HepG2 (cell line): ENCODE results near the gene GATD1. TPM values are rescaled to one million over a fixed set of nuclear protein-coding genes. Genes with fewer than 3 reads are reported as not detected.
A peak's percentile ranks its signal among the peaks of the same experiment; 100 is the strongest.

Experiments used
- ATAC-seq: fragments of 200-7000 bp; cut with Tn5 transposase; 3 replicates; pipeline ENCODE4 v1.9.1; 2020; ENCODE audit warnings: mild to moderate bottlenecking, moderate library complexity
- BruUV-seq: library from RNA; stranded (reverse); fragments of 400-500 nt; replicated peaks from 2 replicates; lab custom pipeline; 2021; lab: Mats Ljungman, UMichigan
- CTCF ChIA-PET: fragments of 300-600 bp; formaldehyde crosslinking; extraction: SDS; loops from one replicate; lab custom pipeline; 2021; ENCODE audit warnings: low total read pairs, inconsistent platforms, low intra/inter-chr PET ratio; lab: Yijun Ruan, JAX
- POLR2A ChIA-PET: fragments of 350-600 bp; sonication (Branson Sonifier 250); formaldehyde crosslinking; loops from one replicate; lab custom pipeline; 2020; ENCODE audit warnings: antibody characterized with exemption, inconsistent platforms; lab: Yijun Ruan, JAX
- DNase-seq: peaks from one replicate; pipeline ENCODE4 v3.0.0-alpha.2; 2015; ENCODE audit warnings: low spot score
- FAIRE-seq: peaks from 3 replicates; lab custom pipeline; 2011; peaks lifted over from hg19 to GRCh38; lab: Jason Lieb, UNC
- H2AFZ ChIP-seq: one replicate; pipeline ENCODE4 v1.6.1; 2011; ENCODE audit warnings: low read length, inconsistent platforms
- H3K27ac ChIP-seq: fragments of 300-600 bp; 3 replicates; pipeline ENCODE4 v1.8.0; 2011; ENCODE audit warnings: mixed run types, mild to moderate bottlenecking, mixed read lengths, low read length, inconsistent platforms; ENCODE audit not compliant: insufficient read depth; ENCODE audit errors: extremely low read length
- H3K27me3 ChIP-seq, 2 experiments: fragments of 200-600 bp in 1 of 2; 2 replicates in 1 of 2; 3 replicates in 1 of 2; pipeline versions ENCODE4 v1.6.0 to v1.8.0; 2011; ENCODE audit warnings: low read length in 2 of 2, mild to moderate bottlenecking in 2 of 2, moderate library complexity in 2 of 2, inconsistent platforms in 1 of 2; ENCODE audit not compliant: insufficient read depth in 2 of 2, control insufficient read depth in 1 of 2
- H3K36me3 ChIP-seq, 2 experiments: fragments of 200-600 bp in 1 of 2; replicated peaks in 1 of 2; 2 replicates in 1 of 2; 3 replicates in 1 of 2; pipeline versions ENCODE4 v1.5.1 to v1.8.0; 2011; ENCODE audit warnings: low read length in 2 of 2, inconsistent platforms in 1 of 2; ENCODE audit not compliant: insufficient read depth in 2 of 2, control insufficient read depth in 1 of 2
- H3K4me1 ChIP-seq: 2 replicates; pipeline ENCODE4 v1.5.1; 2012; ENCODE audit warnings: low read length, inconsistent platforms; ENCODE audit not compliant: insufficient read depth
- H3K4me2 ChIP-seq: 2 replicates; pipeline ENCODE4 v1.6.0; 2011; ENCODE audit warnings: low read depth, low read length, inconsistent platforms
- H3K4me3 ChIP-seq, 3 experiments: fragments of 200-600 bp in 1 of 3; sonication (generic), shearing (Covaris generic) in 1 of 3; replicated peaks in 1 of 3; 2 replicates each; pipeline ENCODE4 v1.5.1; 2011 to 2016; ENCODE audit warnings: low read length in 3 of 3, inconsistent platforms in 2 of 3, low read depth in 2 of 3, mild to moderate bottlenecking in 2 of 3, control low read depth in 1 of 3, mixed read lengths in 1 of 3; ENCODE audit not compliant: insufficient read depth in 1 of 3
- H3K79me2 ChIP-seq: one replicate; pipeline ENCODE4 v1.6.1; 2011; ENCODE audit warnings: low read length, inconsistent platforms; ENCODE audit not compliant: insufficient read depth
- H3K9ac ChIP-seq: 2 replicates; pipeline ENCODE4 v1.6.0; 2011; ENCODE audit warnings: mild to moderate bottlenecking, low read depth, low read length, inconsistent platforms; ENCODE audit not compliant: insufficient read depth
- H3K9me3 ChIP-seq: 2 replicates; pipeline ENCODE4 v1.5.1; 2012; ENCODE audit warnings: mild to moderate bottlenecking, low read length
- H4K20me1 ChIP-seq: 2 replicates; pipeline ENCODE4 v1.6.0; 2011; ENCODE audit warnings: inconsistent platforms, mild to moderate bottlenecking, low read length, moderate library complexity; ENCODE audit not compliant: insufficient read depth
- AGO2 ChIP-seq: fragments of 200-400 bp; formaldehyde crosslinking; optimal IDR thresholded peaks from 2 replicates; pipeline ENCODE3; 2017; ENCODE audit warnings: mild to moderate bottlenecking, low read depth, low read length, moderate library complexity
- ATRX ChIP-seq: sonication (generic); formaldehyde crosslinking; IDR thresholded peaks from 2 replicates; pipeline ENCODE4 v1.4.0; 2020; ENCODE audit warnings: missing genetic modification reagents, borderline replicate concordance
- HNRNPL ChIP-seq: fragments of 200-400 bp; formaldehyde crosslinking; IDR thresholded peaks from 2 replicates; pipeline ENCODE4 v1.6.1; 2017; ENCODE audit warnings: mild to moderate bottlenecking, low read depth, low read length
- POLR2A ChIP-seq, 2 experiments: IDR thresholded peaks; 2 replicates each; pipeline ENCODE4 v1.6.1; 2011; ENCODE audit warnings: low read depth in 2 of 2, low read length in 2 of 2, mild to moderate bottlenecking in 1 of 2, moderate library complexity in 1 of 2; ENCODE audit not compliant: insufficient read depth in 1 of 2
- YY1 ChIP-seq: IDR thresholded peaks from 2 replicates; pipeline ENCODE4 v1.6.1; 2011; ENCODE audit warnings: low read length, low read depth, moderate library complexity, mild to moderate bottlenecking; ENCODE audit not compliant: insufficient read depth, insufficient replicate concordance
- ZNF251 ChIP-seq: sonication (generic); formaldehyde crosslinking; IDR thresholded peaks from 2 replicates; pipeline ENCODE4 v1.9.0; 2021; ENCODE audit warnings: mild to moderate bottlenecking, missing genetic modification reagents
- WGBS: methylation state at CpG from one replicate; pipeline ENCODE4 v1.1.6; 2017; ENCODE audit warnings: low lambda C conversion rate; 5-methylcytosine and 5-hydroxymethylcytosine counted together
- in situ Hi-C: cut with HindIII; loops from 2 replicates; pipeline ENCODE4 v1.10.0; 2017; ENCODE audit warnings: low pct_unique_long_range_greater_than_20kb; ENCODE audit not compliant: extremely low pct_ligation_motif_present
- intact Hi-C: fragments of 100-400 bp; cut with micrococcal nuclease; formaldehyde crosslinking; loops from one replicate; pipeline ENCODE4 v1.10.0; 2022; ENCODE audit not compliant: unreplicated experiment
- polyA plus RNA-seq, 8 experiments: library from polyadenylated mRNA; depleted of rRNA in 3 of 8; stranded (reverse) in 7 of 8; unstranded in 1 of 8; fragments of >200 nt; fragmentation: Illumina TruSeq in 4 of 8; extraction: Trizol in 4 of 8; gene quantifications; 2 replicates each; pipeline versions ENCODE4 v1.2.1 to v1.2.3, GENCODE V29; 2011 to 2016; ENCODE audit warnings: low read depth in 4 of 8, missing spikeins in 1 of 8, mixed read lengths in 1 of 8; ENCODE audit not compliant: insufficient read depth in 1 of 8
- total RNA-seq, 5 experiments: library from RNA; depleted of rRNA; stranded (reverse); fragments of >200 nt; fragmentation: Illumina TruSeq; extraction: Trizol; gene quantifications; 2 replicates each; pipeline ENCODE4 v1.2.3, GENCODE V29; 2016; ENCODE audit warnings: low read depth in 1 of 5
- TF ChIP-seq, protein P1 (sequence below): sonication (generic); formaldehyde crosslinking; IDR thresholded peaks from 2 replicates; pipeline ENCODE4 v1.8.0; 2022; ENCODE audit warnings: mild to moderate bottlenecking, missing genetic modification reagents
- TF ChIP-seq, protein P2 (sequence below): sonication (generic); formaldehyde crosslinking; IDR thresholded peaks from 2 replicates; pipeline ENCODE4 v1.4.0; 2020; ENCODE audit warnings: mild to moderate bottlenecking, missing genetic modification reagents
- TF ChIP-seq, protein P3 (sequence below): sonication (generic); formaldehyde crosslinking; IDR thresholded peaks from 2 replicates; pipeline ENCODE4 v1.4.0; 2020; ENCODE audit warnings: missing genetic modification reagents, low read depth, mild to moderate bottlenecking, borderline replicate concordance
- TF ChIP-seq, protein P4 (sequence below): sonication (generic); formaldehyde crosslinking; IDR thresholded peaks from 2 replicates; pipeline ENCODE4 v1.4.0; 2020; ENCODE audit warnings: missing genetic modification reagents, borderline replicate concordance

GATD1 gene
- total and polyA plus RNA-seq, 2 of the 13 experiments (the other 11 are each of a cell fraction or from before 2014, with no cell fraction given), result 31.3 to 60.5 TPM

DNA sequence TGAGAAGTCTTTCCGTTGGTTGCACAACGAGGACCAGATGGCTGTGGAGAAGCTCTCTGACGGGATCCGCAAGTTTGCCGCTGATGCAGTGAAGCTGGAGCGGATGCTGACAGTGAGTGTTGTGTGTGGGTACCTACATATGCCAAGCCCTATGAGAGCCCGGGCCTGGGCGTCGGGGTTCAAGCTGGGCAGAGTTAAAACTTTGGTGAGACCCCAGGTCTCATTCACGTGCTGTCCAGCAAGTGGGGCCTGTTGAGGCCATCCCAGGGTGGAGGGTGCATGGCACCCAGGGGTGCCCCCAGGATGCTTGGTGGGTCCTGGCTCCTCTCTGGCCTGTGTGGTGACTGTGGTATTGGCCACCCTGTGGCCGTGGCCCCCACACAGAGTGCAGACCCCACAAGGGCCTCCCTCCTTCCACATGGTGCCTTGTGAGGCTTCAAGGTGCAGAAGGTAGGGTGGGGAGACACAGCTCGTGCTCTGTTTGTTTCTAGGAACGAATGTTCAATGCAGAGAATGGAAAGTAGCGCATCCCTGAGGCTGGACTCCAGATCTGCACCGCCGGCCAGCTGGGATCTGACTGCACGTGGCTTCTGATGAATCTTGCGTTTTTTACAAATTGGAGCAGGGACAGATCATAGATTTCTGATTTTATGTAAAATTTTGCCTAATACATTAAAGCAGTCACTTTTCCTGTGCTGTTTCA lies 12.8 kb downstream of the GATD1 start:
- no TSS peak for BruUV-seq
- CTCF ChIA-PET, result interaction anchor here (1.7 kb wide), 1 partner anchor 36 kb away, joined by 11 read pairs; no protein-coding TSS in a partner anchor
- H3K4me1 ChIP-seq, result no peaks in the 10 kb centered on the region
- H3K9ac ChIP-seq, result no peak overlapping the region
- intact Hi-C loops, result loop anchor here (2.0 kb wide), 1 partner anchor 102 kb away; no protein-coding TSS in a partner anchor
- no peak overlapping the region for H3K4me2 ChIP-seq
- DNase-seq, result no peak
- in situ Hi-C loops, result loop anchor here (5.0 kb wide), 1 partner anchor 102 kb away; no protein-coding TSS in a partner anchor
- H2AFZ ChIP-seq, result no peak overlapping the region
- WGBS, result 94% methylated on average over 14 of the region's 18 CpGs
- peak; percentile 21 for ATAC-seq
- FAIRE-seq, result no peak
- H3K9me3 ChIP-seq, result no peaks in the 10 kb centered on the region
- H3K27me3 ChIP-seq, result no peaks in the 10 kb centered on the region
- H3K27ac ChIP-seq, result no peak overlapping the region
- POLR2A ChIA-PET, result no interaction called here
- no peak overlapping the region for H3K4me3 ChIP-seq
- H3K36me3 ChIP-seq, result peaks cover 20 to 57% of the 10 kb centered on the region in 2 experiments
- H3K79me2 ChIP-seq, result no peaks in the 10 kb centered on the region
- H4K20me1 ChIP-seq, result peaks cover 9% of the 10 kb centered on the region; the same call in 1 of the 2 replicates
- TF ChIP-seq POLR2A (IDR thresholded peaks at IDR 0.05; ENCODE audit: insufficient read depth in 1 of 2, low read depth in 2 of 2, low read length in 2 of 2), result peak in 1 of 2 experiments; percentile 50; a peak in 2 of 4 replicates
- 0 out of 2 replicates have a peak, but pooled peaks have one; percentile 8 for TF ChIP-seq HNRNPL
- no peak for TF ChIP-seq ZNF251 (CRISPR knock-in tag)
- TF ChIP-seq, protein P1, sequence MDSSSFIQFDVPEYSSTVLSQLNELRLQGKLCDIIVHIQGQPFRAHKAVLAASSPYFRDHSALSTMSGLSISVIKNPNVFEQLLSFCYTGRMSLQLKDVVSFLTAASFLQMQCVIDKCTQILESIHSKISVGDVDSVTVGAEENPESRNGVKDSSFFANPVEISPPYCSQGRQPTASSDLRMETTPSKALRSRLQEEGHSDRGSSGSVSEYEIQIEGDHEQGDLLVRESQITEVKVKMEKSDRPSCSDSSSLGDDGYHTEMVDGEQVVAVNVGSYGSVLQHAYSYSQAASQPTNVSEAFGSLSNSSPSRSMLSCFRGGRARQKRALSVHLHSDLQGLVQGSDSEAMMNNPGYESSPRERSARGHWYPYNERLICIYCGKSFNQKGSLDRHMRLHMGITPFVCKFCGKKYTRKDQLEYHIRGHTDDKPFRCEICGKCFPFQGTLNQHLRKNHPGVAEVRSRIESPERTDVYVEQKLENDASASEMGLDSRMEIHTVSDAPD (CRISPR knock-in tag), result no peak
- TF ChIP-seq AGO2, result peak; percentile 33
- TF ChIP-seq ATRX (CRISPR knock-in tag), result no peak
- peak; percentile 8 for TF ChIP-seq YY1
- TF ChIP-seq, protein P2, sequence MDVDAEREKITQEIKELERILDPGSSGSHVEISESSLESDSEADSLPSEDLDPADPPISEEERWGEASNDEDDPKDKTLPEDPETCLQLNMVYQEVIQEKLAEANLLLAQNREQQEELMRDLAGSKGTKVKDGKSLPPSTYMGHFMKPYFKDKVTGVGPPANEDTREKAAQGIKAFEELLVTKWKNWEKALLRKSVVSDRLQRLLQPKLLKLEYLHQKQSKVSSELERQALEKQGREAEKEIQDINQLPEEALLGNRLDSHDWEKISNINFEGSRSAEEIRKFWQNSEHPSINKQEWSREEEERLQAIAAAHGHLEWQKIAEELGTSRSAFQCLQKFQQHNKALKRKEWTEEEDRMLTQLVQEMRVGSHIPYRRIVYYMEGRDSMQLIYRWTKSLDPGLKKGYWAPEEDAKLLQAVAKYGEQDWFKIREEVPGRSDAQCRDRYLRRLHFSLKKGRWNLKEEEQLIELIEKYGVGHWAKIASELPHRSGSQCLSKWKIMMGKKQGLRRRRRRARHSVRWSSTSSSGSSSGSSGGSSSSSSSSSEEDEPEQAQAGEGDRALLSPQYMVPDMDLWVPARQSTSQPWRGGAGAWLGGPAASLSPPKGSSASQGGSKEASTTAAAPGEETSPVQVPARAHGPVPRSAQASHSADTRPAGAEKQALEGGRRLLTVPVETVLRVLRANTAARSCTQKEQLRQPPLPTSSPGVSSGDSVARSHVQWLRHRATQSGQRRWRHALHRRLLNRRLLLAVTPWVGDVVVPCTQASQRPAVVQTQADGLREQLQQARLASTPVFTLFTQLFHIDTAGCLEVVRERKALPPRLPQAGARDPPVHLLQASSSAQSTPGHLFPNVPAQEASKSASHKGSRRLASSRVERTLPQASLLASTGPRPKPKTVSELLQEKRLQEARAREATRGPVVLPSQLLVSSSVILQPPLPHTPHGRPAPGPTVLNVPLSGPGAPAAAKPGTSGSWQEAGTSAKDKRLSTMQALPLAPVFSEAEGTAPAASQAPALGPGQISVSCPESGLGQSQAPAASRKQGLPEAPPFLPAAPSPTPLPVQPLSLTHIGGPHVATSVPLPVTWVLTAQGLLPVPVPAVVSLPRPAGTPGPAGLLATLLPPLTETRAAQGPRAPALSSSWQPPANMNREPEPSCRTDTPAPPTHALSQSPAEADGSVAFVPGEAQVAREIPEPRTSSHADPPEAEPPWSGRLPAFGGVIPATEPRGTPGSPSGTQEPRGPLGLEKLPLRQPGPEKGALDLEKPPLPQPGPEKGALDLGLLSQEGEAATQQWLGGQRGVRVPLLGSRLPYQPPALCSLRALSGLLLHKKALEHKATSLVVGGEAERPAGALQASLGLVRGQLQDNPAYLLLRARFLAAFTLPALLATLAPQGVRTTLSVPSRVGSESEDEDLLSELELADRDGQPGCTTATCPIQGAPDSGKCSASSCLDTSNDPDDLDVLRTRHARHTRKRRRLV (CRISPR knock-in tag), result no peak
- TF ChIP-seq, protein P3, sequence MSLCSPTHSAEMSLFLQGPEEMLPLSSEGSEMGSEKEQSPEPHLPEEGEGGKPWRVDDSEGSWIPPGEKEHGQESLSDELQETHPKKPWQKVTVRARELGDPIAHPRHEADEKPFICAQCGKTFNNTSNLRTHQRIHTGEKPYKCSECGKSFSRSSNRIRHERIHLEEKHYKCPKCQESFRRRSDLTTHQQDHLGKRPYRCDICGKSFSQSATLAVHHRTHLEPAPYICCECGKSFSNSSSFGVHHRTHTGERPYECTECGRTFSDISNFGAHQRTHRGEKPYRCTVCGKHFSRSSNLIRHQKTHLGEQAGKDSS (CRISPR knock-in tag), result no peak
- TF ChIP-seq, protein P4, sequence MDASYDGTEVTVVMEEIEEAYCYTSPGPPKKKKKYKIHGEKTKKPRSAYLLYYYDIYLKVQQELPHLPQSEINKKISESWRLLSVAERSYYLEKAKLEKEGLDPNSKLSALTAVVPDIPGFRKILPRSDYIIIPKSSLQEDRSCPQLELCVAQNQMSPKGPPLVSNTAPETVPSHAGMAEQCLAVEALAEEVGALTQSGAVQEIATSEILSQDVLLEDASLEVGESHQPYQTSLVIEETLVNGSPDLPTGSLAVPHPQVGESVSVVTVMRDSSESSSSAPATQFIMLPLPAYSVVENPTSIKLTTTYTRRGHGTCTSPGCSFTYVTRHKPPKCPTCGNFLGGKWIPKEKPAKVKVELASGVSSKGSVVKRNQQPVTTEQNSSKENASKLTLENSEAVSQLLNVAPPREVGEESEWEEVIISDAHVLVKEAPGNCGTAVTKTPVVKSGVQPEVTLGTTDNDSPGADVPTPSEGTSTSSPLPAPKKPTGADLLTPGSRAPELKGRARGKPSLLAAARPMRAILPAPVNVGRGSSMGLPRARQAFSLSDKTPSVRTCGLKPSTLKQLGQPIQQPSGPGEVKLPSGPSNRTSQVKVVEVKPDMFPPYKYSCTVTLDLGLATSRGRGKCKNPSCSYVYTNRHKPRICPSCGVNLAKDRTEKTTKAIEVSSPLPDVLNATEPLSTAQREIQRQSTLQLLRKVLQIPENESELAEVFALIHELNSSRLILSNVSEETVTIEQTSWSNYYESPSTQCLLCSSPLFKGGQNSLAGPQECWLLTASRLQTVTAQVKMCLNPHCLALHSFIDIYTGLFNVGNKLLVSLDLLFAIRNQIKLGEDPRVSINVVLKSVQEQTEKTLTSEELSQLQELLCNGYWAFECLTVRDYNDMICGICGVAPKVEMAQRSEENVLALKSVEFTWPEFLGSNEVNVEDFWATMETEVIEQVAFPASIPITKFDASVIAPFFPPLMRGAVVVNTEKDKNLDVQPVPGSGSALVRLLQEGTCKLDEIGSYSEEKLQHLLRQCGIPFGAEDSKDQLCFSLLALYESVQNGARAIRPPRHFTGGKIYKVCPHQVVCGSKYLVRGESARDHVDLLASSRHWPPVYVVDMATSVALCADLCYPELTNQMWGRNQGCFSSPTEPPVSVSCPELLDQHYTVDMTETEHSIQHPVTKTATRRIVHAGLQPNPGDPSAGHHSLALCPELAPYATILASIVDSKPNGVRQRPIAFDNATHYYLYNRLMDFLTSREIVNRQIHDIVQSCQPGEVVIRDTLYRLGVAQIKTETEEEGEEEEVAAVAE (CRISPR knock-in tag), result no peak
